K562 (cell line): ENCODE results near the gene PDPK1. TPM values are rescaled to one million over a fixed set of nuclear protein-coding genes. Genes with fewer than 3 reads are reported as not detected.

ENCODE experiments used
- ATAC-seq: fragments of 200-7000 bp; cut with Tn5 transposase; 3 replicates; pipeline ENCODE4 v1.9.1; 2020; ENCODE audit warnings: moderate library complexity
- BruUV-seq: library from RNA; stranded (reverse); fragments of 400-500 nt; replicated peaks from 2 replicates; lab custom pipeline; 2021; lab: Mats Ljungman, UMichigan
- CTCF ChIA-PET: fragments of 300-600 bp; formaldehyde crosslinking; extraction: SDS; loops from one replicate; lab custom pipeline; 2021; ENCODE audit warnings: low intra/inter-chr PET ratio; lab: Yijun Ruan, JAX
- POLR2A ChIA-PET: fragments of 300-600, 350-650 bp; sonication (Branson Sonifier 250); formaldehyde crosslinking; extraction: SDS; loops from one replicate; lab custom pipeline; 2021; ENCODE audit warnings: antibody characterized with exemption, inconsistent platforms; lab: Yijun Ruan, JAX
- DNase-seq, 4 experiments: peaks; one replicate each; pipeline versions ENCODE4 v3.0.0 to v3.0.0-alpha.2; 2011 to 2018; ENCODE audit warnings: low spot score in 3 of 4, mixed read lengths in 3 of 4; ENCODE audit errors: extremely low read depth in 1 of 4
- FAIRE-seq: peaks from 2 replicates; lab custom pipeline; 2011; peaks lifted over from hg19 to GRCh38; lab: Jason Lieb, UNC
- H2AFZ ChIP-seq: 2 replicates; pipeline ENCODE4 v1.6.0; 2011; ENCODE audit warnings: low read depth, low read length, control low read depth, inconsistent platforms
- H3K27ac ChIP-seq: fragments of 200-600 bp; 3 replicates; pipeline ENCODE4 v1.8.0; 2011; ENCODE audit warnings: low read depth, mild to moderate bottlenecking, control low read depth, inconsistent platforms, low read length, moderate library complexity, mixed read lengths; ENCODE audit errors: extremely low read depth
- H3K27me3 ChIP-seq, 2 experiments: fragments of 300-600 bp in 1 of 2; 2 replicates in 1 of 2; 3 replicates in 1 of 2; pipeline versions ENCODE4 v1.6.0 to v1.8.0; 2011; ENCODE audit warnings: inconsistent platforms in 2 of 2, low read length in 2 of 2, mild to moderate bottlenecking in 1 of 2, mixed read lengths in 1 of 2, moderate library complexity in 1 of 2; ENCODE audit not compliant: control insufficient read depth in 2 of 2, insufficient read depth in 2 of 2
- H3K36me3 ChIP-seq: fragments of 300-600 bp; 3 replicates; pipeline ENCODE4 v1.8.0; 2011; ENCODE audit warnings: mild to moderate bottlenecking, low read length, inconsistent platforms; ENCODE audit not compliant: control insufficient read depth, insufficient read depth
- H3K4me1 ChIP-seq, 2 experiments: fragments of 200-600 bp in 1 of 2; replicated peaks in 1 of 2; 2 replicates in 1 of 2; 3 replicates in 1 of 2; pipeline versions ENCODE4 v1.5.1 to v1.8.0; 2011; ENCODE audit warnings: inconsistent platforms in 2 of 2, low read length in 2 of 2, mild to moderate bottlenecking in 1 of 2, mixed read lengths in 1 of 2, moderate library complexity in 1 of 2; ENCODE audit not compliant: control insufficient read depth in 2 of 2, insufficient read depth in 2 of 2
- H3K4me2 ChIP-seq: 2 replicates; pipeline ENCODE4 v1.6.1; 2011; ENCODE audit warnings: low read length, control low read depth, inconsistent platforms, mixed read lengths; ENCODE audit not compliant: insufficient read depth
- H3K4me3 ChIP-seq: fragments of 200-600 bp; sonication (generic), shearing (Covaris generic); 2 replicates; pipeline ENCODE4 v1.5.1; 2016; ENCODE audit warnings: control low read depth, inconsistent platforms
- H3K79me2 ChIP-seq: fragments of 200-600 bp; 3 replicates; pipeline ENCODE4 v1.8.0; 2011; ENCODE audit warnings: low read length, inconsistent platforms; ENCODE audit not compliant: control insufficient read depth, insufficient read depth
- H3K9ac ChIP-seq, 2 experiments: 2 replicates each; pipeline versions ENCODE4 v1.6.0 to v1.6.1; 2011; ENCODE audit warnings: low read depth in 2 of 2, low read length in 2 of 2, control low read depth in 1 of 2, inconsistent platforms in 1 of 2, mild to moderate bottlenecking in 1 of 2, mixed read lengths in 1 of 2; ENCODE audit not compliant: insufficient read depth in 1 of 2
- H3K9me1 ChIP-seq: one replicate; pipeline ENCODE4 v1.6.0; 2011; ENCODE audit warnings: inconsistent platforms, mild to moderate bottlenecking, low read length, moderate library complexity; ENCODE audit not compliant: control insufficient read depth, insufficient read depth
- H3K9me3 ChIP-seq: replicated peaks from 2 replicates; pipeline ENCODE4 v1.5.1; 2011; ENCODE audit warnings: low read depth, low read length, inconsistent platforms; ENCODE audit not compliant: control insufficient read depth, insufficient read depth
- H4K20me1 ChIP-seq: replicated peaks from 2 replicates; pipeline ENCODE4 v1.6.1; 2011; ENCODE audit warnings: low read length, inconsistent platforms, mixed read lengths; ENCODE audit not compliant: control insufficient read depth, insufficient read depth
- EGR1 ChIP-seq: fragments of 450-650 bp; conservative IDR thresholded peaks from 2 replicates; pipeline ENCODE4 v1.6.1; 2017; ENCODE audit warnings: mild to moderate bottlenecking
- EP300 ChIP-seq: IDR thresholded peaks from 2 replicates; pipeline ENCODE4 v1.6.1; 2012; ENCODE audit warnings: low read length, improper control_type of control experiment
- RBM34 ChIP-seq: fragments of 200-400 bp; formaldehyde crosslinking; IDR thresholded peaks from 2 replicates; pipeline ENCODE4 v1.6.1; 2018; ENCODE audit warnings: low read length, borderline replicate concordance; ENCODE audit not compliant: insufficient read depth
- SRSF7 ChIP-seq: fragments of 200-400 bp; formaldehyde crosslinking; optimal IDR thresholded peaks from 2 replicates; pipeline ENCODE3; 2017; ENCODE audit warnings: mild to moderate bottlenecking, low read depth, low read length
- ZBTB7A ChIP-seq: IDR thresholded peaks from 2 replicates; pipeline ENCODE4 v1.6.1; 2011; ENCODE audit warnings: low read depth, mild to moderate bottlenecking, low read length, moderate library complexity, borderline replicate concordance; ENCODE audit not compliant: control insufficient read depth
- ZNF507 ChIP-seq: conservative IDR thresholded peaks from 2 replicates; pipeline ENCODE4 v1.6.1; 2017; ENCODE audit warnings: missing genetic modification characterization, missing compliant biosample characterization
- WGBS: fragments of 100-300 bp; shearing (Covaris generic); methylation state at CpG from one replicate; pipeline ENCODE4 v1.1.6; 2016; ENCODE audit warnings: low coverage, mixed read lengths; ENCODE audit not compliant: insufficient coverage; ENCODE audit errors: missing lambda C conversion rate; 5-methylcytosine and 5-hydroxymethylcytosine counted together
- in situ Hi-C: fragments of 300-500 bp; cut with MboI; formaldehyde crosslinking; loops from 4 replicates; pipeline ENCODE4 v1.15.0; 2018; ENCODE audit warnings: inconsistent platforms, mixed read lengths
- intact Hi-C: fragments of 100-400 bp; cut with micrococcal nuclease; formaldehyde crosslinking; loops from 2 replicates; pipeline ENCODE4 v1.14.2; 2022
- polyA plus RNA-seq, 8 experiments: library from polyadenylated mRNA; depleted of rRNA in 4 of 8; stranded (reverse) in 5 of 8; unstranded in 3 of 8; fragments of >200 nt; fragmentation: Nextera tagmentation in 2 of 8; fragmentation: Illumina TruSeq in 1 of 8; extraction: Ambion mirVana in 2 of 8; extraction: Trizol in 1 of 8; gene quantifications; 2 replicates each; pipeline versions ENCODE4 v1.2.1 to v1.2.3, GENCODE V29; 2011 to 2014; ENCODE audit warnings: inconsistent platforms in 1 of 8, missing spikeins in 1 of 8
- total RNA-seq, 7 experiments: library from RNA; depleted of rRNA in 6 of 7; stranded (reverse); fragments of >200 nt in 6 of 7; fragmentation: Illumina TruSeq in 2 of 7; extraction: Trizol in 2 of 7; gene quantifications; 2 replicates each; pipeline versions ENCODE4 v1.2.1 to v1.2.3, GENCODE V29; 2011 to 2021; ENCODE audit warnings: low replicate concordance in 1 of 7
- TF ChIP-seq, protein P1 (sequence below): sonication (generic); formaldehyde crosslinking; IDR thresholded peaks from 2 replicates; pipeline ENCODE4 v1.8.1; 2023; ENCODE audit warnings: mild to moderate bottlenecking, missing genetic modification reagents

Gene PDPK1
- total and polyA plus RNA-seq, 9 of the 15 experiments (the other 6 are each of a cell fraction or from before 2014, with no cell fraction given): 4.0 to 37.2 (median 18.7) TPM

DNA sequence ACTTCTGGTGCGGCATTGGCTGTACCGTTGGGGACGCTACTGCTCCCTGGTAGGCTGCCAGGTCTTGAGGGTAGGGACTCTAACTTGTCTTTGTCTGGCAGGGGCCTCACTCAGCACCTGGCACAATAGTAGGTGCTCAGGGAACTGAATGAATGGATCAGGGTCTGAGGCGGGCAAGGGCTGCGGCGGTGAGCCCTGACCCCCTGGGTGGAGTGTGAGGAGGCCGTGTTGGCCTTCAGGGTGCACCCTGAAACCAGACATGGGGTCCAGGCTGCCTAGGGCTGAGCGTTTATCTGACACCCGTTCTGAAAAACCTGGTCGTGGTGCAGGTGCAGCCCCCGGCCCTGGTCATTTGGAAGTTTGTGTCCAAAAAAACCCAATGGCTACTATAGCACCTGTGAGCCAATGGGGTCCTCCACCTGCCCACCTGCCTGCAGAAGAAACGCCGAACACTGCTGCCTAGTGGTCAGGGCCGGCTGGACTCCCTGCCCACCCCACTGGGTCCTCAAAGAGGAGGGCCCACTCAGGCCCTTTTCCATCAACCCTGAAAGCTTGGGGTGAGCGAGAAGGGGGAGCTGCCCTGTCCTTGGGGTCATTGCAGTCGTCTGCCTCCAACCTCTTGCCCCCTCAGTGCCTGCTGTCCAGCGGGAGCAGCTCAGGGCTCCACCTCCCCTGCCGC is 29.0 kb upstream of the PDPK1 start:
- ChIA-PET CTCF (no interaction called here), POLR2A (interaction anchor here (1.3 kb wide), 1 partner anchor 11 kb away, joined by 5 read pairs; the partner anchor contains the start of gene AMDHD2)
- DNase-seq: no peak
- TF ChIP-seq EGR1 (no peak), SRSF7 (no peak), ZBTB7A (0 out of 2 replicates have a peak, but pooled peaks have one; percentile 17), ZNF507 (no peak), EP300 (no peak), RBM34 (no peak)
- TF ChIP-seq, protein P1, sequence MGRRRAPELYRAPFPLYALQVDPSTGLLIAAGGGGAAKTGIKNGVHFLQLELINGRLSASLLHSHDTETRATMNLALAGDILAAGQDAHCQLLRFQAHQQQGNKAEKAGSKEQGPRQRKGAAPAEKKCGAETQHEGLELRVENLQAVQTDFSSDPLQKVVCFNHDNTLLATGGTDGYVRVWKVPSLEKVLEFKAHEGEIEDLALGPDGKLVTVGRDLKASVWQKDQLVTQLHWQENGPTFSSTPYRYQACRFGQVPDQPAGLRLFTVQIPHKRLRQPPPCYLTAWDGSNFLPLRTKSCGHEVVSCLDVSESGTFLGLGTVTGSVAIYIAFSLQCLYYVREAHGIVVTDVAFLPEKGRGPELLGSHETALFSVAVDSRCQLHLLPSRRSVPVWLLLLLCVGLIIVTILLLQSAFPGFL: no peak
- no peaks in the 10 kb centered on the region for H4K20me1 ChIP-seq
- no peaks in the 10 kb centered on the region for H3K9me1 ChIP-seq
- no peak overlapping the region for H3K4me3 ChIP-seq
- intact Hi-C loops: loop anchor here (10.0 kb wide), 1 partner anchor 164 kb away; the partner anchor contains the start of gene ABCA3
- H3K9me3 ChIP-seq: no peaks in the 10 kb centered on the region
- H3K36me3 ChIP-seq: peaks cover 6% of the 10 kb centered on the region; the same call in 1 of the 3 replicates
- H3K79me2 ChIP-seq: peaks cover 8% of the 10 kb centered on the region
- WGBS: 79% methylated on average over 16 of the region's 18 CpGs
- in situ Hi-C loops: no loop called here
- BruUV-seq: no TSS peak
- no peak for ATAC-seq
- FAIRE-seq: no peak
- H3K4me2 ChIP-seq: no peak overlapping the region
- H3K9ac ChIP-seq: no peak overlapping the region
- H2AFZ ChIP-seq: no peak overlapping the region
- H3K27me3 ChIP-seq: no peaks in the 10 kb centered on the region
- H3K27ac ChIP-seq: no peak overlapping the region
- H3K4me1 ChIP-seq: peaks cover 34 to 62% of the 10 kb centered on the region in 2 experiments
